Activated CD8-positive, alpha-beta memory T cell treated with anti-CD3 and anti-CD28 coated beads, Interleukin-2, amount 50 U/mL, for 24 hours (primary cell): Measurements from ENCODE around the gene AOPEP.
"Not testable (repeated sequence)": the region's sequence is repeated elsewhere in the genome, so short reads cannot be mapped to it uniquely, and the experiment has no call there.

ENCODE experiments used
- DNase-seq: peaks from one replicate; pipeline ENCODE4 v3.0.0-alpha.2; 2020; ENCODE audit errors: extremely low read depth

Gene AOPEP

DNA sequence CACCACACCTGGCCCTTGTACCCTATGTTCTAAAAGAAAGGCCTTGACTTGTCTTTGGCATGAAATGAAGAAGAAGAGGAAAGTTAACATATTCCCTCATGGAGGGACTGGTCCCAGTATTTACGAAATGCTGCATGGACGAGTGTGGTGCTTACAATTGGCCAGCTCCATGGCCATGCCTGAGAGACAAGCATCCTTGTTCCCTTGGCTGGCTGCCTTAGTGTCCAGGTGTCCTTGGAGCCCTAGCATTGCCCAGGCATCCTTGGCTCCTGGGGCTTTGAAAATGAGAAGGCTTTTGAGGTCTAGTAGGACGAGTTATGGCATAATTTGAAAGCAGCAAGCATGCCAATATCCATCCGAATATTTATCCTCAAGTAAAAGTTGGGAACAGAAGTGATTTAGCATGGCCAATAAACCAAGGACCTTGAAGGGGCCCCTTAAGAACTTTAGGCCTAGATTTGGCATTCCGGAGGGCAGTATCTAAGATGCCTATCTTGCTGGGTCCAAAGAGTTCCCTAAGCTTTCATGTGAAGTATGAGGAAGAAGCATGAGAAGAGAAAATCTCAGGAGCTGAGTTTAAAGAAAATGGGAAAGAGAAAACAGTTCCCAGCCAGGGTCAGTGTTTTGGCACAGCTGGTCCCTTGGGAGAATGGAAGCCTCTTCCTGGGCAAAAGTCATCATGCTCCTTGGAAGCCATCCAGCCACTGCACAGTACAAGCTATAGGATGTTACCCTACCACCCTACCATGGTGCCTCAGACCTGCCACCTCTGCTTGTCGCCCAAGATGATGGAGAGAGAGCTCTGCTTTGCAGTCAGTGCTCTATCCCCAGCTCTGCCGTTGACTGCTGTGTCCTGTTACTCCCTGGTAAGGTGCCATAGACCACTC is 91.0 kb downstream of the AOPEP start:
- DNase-seq, result no peak

DNA sequence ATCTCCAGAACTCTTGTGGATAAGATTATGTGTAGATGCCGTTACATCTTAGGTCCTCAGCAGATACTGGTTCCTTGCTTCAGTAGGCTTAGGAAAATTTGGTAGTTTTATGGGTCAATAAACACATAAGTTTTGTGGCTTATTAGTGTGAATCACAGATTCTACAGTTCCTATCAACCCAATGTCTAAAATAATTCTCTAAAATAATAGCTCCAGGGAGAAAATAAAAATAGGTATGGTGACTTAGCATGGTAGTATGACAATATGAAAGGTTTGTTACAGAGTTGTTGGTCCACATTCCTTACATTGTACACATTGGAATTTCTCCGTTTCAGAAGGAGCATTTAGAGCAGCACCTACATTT is 91.7 kb downstream of the AOPEP start:
- no peak for DNase-seq

DNA sequence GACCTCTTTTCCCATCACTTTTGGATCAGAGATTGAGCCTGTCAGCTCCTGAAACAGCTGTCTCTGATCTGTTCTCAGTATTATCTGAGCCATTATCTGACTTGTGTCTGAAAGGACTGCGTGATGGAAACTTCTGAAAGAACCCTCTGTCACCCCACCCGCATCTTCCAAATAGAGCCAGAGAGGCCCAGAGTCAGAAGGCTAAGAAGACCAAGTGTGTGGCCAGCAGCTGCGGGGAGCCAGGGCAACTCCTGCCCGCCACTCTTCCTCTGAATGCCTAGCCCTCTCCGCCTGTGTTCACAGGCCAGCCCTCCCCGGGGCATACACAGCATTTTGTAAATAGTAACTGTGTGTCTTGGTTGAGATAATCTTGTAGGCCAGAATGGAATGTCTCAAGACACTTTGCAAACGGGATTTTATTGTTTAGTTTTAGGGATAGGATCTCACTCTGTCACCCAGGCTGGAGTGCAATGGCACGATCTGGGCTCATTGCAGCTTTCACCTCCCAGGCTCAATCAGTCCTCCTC is 92.7 kb downstream of the AOPEP start:
- no peak for DNase-seq

DNA sequence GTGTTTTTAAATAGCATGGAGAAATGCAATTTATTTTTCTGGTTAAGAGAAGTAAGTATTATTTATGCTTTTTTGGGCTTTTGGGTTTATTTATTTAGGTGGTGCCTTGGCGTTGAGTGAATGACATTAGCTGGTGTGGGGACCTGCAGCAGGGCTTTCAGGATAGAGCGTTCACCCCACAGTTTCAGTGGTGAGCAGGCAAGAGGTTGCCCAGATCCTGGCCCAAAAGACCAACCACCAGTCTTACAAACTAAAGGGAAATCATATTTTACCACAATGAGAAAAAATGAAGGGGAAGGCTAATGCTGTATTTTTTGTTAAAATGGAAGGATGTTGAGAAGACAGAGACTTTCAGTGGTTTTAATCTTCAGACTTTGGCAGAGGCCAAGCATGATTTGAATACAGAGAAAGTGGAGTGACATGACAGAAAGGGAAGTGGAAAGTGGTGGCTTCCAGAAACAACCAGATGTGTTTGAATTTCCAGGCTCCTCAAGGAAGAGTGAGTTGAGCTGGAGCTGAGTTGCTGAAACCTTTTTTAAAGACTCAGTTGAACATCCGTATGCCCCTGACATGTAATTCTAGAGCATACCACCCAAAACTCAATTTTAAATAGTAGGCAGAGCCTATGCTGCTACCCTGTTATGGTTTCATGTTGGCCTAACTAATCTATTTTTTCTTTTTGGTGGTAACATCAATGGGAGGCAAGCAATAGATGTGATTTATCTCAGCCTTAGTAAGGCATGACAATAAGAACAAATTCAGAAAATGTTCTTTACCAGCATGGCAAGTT is 94.8 kb downstream of the AOPEP start:
- DNase-seq, result no peak

DNA sequence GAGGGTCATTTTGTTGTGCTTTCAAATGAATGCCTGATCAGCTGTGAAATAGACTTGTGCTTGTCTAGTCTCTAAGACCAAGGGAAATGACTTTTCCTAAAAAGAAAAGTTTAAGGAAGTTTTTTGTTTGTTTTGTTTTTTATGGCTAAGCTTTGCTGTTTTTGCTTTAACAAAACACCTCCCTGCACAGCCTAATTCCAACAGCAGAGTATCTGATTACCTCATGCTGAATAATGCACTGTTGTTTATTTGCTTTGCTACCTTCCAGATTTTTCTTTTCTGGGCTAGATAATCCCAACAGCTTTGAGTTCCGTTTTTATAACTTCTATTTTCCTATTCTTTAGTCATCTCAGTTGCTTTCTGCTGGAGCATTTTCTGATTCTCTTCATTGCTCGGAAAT is 95.8 kb downstream of the AOPEP start:
- DNase-seq, result no peak

DNA sequence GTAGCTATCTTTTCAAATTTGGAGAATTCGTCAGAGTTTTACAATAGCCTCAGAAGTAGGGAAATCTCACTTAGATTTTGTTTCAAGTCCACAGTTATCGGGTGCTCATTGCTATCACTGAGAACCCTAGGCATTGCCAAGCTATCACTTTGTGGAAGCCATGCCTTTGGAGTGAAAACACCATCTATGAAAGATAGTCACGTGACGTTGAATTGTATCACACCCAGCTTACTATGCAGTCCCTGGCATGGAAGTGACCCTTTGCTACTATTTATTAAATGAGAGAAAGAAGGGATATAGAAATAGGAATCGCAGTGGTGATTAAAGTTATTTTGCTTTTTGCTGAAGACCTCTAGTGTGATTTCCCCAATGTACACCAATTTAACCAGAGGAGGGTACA is 97.2 kb downstream of the AOPEP start:
- no peak for DNase-seq

DNA sequence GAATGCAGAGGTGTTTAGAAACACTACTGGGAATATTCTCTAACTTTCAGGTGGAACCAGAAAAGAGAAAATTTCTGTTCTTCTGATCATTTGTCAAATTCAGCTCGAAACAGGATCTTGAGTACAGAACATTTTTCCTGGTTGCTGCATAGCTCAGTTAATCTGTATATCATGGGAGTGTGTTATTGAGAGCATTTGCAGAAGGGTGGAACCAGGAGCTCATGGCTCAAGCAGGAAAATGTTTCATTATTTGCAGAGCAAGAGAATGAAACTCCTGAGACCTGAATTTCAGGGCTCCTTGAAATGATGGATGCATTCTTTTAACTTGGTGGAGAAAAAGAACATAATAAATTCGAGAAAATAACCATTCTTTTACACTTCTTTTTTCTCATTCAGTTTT is 97.9 kb downstream of the AOPEP start:
- DNase-seq, result no peak

DNA sequence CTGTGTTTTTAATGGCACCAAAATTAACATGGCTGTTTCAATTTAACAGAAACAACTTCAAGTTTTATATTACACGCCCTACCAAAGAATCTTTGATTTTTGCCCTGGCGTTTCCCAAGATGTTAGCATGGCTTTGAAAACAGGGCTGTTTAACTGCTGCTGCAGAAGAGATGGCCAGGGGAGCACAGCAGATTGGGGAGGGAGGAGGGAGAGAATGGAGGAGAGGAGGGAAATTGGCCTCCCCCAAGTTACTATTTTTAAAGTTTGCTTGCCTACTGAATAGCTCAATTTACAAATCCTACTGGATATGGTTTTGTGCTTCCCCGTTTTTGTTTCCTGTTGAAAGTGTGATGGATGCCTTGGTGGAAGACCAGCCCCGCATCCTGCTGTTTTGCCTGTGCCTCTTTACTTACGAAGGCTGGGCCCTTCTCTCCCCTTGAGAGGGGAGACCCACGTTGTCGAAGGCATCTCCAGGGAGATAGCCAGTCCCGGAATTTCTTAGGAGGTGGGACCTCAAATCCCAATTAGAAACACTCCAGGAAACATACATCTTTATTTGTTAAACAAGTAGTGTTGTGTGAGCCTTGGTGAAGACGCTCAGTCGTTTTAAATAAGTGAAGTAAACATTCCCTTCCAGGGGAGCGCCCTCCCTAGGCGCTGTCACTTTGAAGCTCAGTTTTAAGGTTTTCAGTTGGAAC is 98.6 kb downstream of the AOPEP start:
- DNase-seq, result no peak

DNA sequence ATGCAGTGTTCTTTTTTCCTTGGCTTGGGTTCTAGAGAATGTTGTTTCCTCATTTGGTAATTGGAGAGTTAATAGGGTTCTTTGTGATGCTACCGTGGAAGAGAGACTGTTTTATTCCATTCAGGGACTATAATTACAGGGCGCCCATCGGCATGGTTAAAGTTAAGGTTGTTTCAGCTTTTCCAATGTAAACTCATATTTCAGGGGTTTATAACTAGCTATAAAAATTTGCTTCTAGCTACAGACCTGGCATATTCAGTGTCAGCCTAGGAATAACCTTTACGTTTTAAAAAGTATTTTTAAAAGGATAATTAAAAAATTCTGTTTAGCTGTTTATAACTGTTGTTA is 99.1 kb downstream of the AOPEP start:
- DNase-seq, result no peak

DNA sequence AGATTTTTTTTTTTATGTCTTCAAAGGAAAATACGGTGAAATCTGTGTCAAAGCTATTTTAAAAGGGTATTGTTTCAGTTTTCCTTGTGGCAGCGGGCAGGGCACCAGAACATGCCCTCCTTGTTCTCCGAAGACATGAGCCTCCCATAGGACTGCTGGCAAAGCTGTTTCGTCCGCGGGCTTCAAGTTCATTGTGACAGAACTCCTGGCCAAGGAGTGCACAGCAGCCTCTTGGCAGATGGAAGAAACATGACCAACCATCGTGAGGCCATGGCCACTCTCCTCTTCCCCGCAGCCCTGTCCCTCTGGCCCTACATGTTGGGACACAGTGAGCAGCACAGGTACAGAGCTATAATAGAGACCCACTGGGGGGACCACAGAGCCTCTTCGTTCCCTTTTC is 99.5 kb downstream of the AOPEP start:
- no peak for DNase-seq

DNA sequence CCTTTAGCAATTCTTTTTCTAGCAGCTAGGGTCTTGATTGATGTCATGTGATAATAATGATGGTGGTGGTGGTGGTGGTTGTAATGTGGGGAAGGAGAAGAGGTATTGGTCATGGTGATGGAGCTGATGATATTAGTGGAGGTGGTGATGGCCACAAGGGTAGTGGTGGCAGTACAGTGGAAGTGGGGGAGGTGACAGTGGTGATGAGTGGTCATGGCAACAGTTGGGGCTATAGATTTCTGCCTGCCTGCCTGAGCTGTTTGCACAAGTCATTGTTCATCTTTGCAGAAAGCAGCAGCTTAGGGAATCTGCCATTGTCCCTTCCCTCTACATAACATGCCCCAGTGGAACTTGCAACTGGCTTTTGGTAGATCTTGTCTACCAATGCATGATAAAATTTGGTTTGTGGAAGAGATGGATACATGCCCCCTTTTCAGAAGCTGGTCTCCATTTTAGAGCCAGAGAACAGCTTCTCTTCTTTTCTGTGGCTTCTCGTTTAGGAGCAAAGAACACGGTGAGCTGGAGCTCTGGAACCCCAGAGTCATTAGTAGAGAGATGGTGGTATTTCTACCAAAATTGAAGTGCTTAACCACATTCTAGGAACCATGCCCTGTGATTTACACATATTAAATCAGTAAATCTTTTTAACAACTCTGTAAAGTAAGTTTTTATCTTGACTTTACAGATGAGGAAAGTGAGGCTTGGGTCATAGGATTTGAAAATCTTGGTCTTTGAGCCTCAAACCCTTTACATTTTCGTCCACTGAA is 100.3 kb downstream of the AOPEP start:
- DNase-seq, result no peak

DNA sequence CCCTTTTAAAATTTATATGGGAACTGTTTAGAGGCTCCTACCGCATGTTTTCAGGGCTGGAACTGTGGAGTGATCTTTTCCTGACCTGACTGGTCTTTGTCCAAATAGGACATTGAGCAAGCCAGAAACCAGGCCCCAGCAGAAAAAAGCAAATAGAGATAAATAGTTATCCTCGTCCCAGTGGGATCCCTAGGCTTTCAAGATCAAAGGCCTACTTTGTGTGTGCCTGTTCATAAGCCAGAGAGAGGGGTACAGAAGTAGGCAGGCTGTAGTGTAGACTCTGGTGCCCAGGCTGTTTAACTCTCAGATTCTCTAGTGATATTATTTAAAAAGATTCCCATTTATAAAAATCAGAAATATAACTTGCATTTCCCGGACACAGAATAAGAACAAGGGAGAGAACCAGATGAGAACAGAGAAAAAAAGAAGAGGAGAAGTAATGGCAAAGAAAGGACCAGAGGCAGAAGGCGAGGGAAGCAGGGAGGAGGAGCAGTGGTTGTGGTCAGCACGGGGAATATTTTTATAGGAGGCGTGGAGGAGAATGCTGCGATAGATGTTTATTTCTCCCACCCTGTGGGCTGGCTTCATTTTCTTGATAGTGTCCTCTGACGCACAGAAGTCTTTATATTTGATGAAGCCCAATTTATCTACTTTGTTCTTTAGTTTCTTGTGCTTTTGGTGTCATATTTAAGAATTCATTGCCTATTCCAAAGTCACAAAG is 101.2 kb downstream of the AOPEP start:
- no peak for DNase-seq

DNA sequence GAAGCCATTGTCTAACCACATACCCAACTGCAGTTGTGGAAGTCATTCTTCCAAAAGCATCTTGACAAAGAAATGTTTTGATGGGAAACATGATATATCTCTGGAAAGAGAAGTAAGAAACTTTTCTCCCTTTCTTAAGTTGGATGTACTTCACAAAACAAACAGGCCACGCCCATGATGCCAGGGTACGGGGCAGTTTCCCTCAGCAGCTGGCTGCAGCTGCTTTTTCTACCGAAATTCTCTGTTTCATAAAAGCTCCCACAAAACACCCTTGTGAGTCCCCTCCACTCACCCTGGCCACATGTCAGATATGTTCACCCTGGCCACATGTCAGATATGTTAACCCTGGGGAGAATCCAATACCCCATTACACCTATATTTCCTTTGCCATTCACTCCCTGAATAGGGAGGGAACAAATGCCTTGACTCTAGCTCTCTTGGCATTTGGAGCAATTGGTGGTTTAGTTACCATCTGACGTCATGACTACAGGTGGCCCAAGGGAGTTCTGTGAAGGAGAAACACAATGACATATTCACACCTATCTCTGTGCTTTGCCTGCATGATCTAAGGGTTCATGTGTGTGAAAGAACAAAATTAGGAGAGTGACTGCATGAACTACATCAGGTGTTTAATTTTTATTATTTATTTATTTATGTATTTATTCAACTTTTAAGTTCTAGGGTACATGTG is 103.0 kb downstream of the AOPEP start:
- DNase-seq, result no peak

DNA sequence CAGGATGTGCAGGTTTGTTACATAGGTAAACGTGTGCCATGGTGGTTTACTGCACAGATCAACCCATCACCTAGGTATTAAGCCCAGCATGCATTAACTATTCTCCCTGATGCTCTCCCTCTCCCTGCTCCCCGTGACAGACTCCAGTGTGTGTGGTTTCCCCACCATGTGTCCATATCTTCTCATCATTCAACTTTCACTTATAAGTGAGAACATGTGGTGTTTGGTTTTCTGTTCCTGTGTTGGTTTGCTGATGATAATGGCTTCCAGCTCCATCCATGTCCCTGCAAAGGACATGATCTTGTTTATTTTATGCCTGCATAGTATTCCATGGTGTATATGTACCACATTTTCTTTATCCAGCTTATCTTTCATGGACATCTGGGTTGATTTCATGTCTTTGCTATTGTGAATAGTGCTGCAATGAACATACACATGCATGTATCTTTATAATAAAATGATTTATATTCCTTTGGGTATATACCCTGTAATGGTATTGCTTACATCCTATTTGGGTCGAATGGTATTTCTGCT is 103.6 kb downstream of the AOPEP start:
- DNase-seq, result not testable (repeated sequence)

DNA sequence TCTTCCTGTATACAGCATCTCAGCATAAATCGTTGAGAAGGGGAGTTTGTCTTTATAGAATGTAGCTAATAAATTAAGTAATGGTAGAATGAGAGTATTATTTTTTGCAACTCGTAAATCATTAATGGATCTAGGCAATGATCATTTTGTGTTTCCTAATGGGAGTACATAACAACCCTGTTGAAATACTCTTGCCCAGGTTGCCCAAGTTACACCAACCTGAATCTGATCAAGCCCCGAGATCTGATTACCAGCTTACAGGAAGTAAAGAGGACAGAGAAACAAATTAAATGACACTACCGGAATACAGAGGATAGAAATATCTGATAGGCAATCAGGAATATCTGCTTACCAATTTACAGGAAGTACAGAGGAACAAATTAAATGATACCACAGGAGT is 107.3 kb downstream of the AOPEP start:
- no peak for DNase-seq

DNA sequence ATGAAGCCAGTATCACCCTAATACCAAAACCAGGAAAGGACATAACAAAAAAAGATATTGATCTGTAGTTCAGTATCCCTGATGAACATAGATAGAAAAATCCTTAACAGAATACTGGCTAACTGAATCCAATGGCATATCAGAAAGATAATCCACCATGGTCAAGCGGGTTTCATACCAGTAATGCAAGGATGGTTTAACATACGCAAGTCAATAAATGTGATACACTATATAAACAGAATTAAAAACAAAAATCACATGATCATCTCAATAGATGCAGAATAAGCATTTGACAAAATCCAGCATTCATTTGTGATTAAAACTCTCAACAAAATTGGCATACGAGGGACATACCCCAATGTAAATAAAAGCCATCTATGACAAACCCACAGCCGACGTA is 110.9 kb downstream of the AOPEP start:
- DNase-seq, result no peak

DNA sequence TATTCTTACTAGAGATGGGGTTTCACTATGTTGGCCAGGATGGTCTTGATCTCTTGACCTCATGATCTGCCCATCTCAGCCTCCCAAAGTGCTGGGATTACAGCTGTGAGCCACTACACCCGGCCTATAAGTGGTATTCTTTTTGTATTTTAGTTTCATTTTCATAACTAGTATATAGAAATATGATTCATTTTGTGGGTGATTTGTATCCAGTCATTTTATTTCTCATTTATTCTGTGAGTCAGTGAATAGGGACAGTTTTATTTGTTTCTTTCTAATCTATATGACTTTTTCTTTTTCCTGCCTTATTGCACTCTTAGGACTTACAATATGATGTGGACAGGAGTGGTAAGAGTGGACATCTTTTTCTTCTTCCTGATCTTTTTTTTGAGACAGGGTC is 112.9 kb downstream of the AOPEP start:
- DNase-seq, result no peak

DNA sequence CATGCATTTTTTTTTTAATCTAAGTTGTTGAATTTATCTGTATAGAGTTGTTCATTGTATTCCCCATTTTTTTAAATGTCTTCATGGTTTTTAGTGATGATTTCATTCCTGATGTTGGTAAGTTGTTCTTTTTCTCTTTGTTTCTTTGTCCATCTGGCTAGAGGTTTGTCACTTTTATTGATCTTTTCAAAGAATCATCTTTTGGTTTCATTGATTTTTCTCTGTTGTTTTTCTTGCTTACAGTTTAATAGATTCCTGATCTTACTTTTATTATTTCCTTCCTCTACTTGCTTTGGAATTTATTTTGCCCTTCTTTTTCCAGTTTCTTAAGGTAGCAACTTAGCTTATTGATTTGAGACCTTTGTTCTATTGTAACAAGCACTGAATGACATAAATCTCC is 114.2 kb downstream of the AOPEP start:
- no peak for DNase-seq

DNA sequence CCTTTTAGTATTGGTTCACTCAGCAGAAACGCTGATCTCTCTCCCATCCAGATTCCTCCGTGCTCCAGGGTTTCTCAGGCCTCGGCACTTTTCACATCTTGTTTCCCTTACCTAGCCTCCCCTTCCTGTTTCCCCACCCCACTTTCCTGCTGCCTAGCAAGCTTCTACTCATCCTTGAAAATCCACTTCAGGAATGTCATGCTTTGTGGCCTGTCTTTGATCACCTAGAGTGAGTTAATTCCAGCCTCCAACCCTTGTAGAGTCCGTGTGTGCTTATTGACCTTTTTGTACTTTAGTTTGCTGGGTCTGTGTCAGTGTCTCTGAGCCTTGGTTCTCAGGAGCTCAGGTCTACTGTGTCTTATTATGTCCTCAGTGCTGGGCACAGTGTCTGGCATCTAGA is 116.6 kb downstream of the AOPEP start:
- no peak for DNase-seq

DNA sequence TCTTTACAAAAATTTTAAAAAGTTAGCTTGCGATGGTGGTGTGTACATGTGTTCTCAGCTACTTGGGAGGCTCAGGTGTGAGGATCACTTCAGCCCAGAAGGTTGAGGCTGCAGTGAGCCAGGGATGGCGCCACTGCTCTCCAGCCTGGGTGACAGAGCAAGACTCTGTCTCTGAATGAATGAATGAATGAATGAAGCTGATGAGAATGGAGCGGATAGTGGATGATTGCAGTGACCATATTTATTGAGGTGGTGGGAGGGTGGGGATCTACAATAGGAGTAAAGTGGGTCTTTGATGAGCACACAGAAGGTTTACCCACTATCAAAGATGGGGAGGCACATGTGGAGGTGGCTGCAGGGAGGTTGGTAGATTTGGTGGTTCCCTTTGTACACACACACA is 120.2 kb downstream of the AOPEP start:
- no peak for DNase-seq
